Nephron progenitor cell (in vitro differentiated cells): ENCODE data around the gene MLST8.

ENCODE experiments used
- DNase-seq: peaks from one replicate; pipeline ENCODE4 v3.0.0; 2021
- H3K27ac Mint-ChIP-seq: 2 replicates; pipeline ENCODE4 v1.8.0; 2021; ENCODE audit warnings: mild to moderate bottlenecking, moderate library complexity, mixed read lengths
- H3K27me3 Mint-ChIP-seq: 2 replicates; pipeline ENCODE4 v1.8.0; 2021; ENCODE audit warnings: mild to moderate bottlenecking, low read depth, mixed read lengths; ENCODE audit not compliant: poor library complexity
- H3K36me3 Mint-ChIP-seq: 2 replicates; pipeline ENCODE4 v1.8.0; 2021; ENCODE audit warnings: low read depth, mixed read lengths
- H3K4me1 Mint-ChIP-seq: 2 replicates; pipeline ENCODE4 v1.8.0; 2021; ENCODE audit warnings: mixed read lengths
- H3K4me3 Mint-ChIP-seq: 2 replicates; pipeline ENCODE4 v1.8.0; 2021; ENCODE audit warnings: mild to moderate bottlenecking, moderate library complexity, mixed read lengths
- H3K9me3 Mint-ChIP-seq: 2 replicates; pipeline ENCODE4 v1.8.0; 2021; ENCODE audit warnings: mild to moderate bottlenecking, moderate library complexity, mixed read lengths
- TF ChIP-seq, protein P1 (sequence below): fragments of 200-600 bp; sonication (generic); IDR thresholded peaks from 2 replicates; pipeline ENCODE4 v1.5.0; 2021; ENCODE audit warnings: antibody characterized with exemption

The MLST8 gene

DNA sequence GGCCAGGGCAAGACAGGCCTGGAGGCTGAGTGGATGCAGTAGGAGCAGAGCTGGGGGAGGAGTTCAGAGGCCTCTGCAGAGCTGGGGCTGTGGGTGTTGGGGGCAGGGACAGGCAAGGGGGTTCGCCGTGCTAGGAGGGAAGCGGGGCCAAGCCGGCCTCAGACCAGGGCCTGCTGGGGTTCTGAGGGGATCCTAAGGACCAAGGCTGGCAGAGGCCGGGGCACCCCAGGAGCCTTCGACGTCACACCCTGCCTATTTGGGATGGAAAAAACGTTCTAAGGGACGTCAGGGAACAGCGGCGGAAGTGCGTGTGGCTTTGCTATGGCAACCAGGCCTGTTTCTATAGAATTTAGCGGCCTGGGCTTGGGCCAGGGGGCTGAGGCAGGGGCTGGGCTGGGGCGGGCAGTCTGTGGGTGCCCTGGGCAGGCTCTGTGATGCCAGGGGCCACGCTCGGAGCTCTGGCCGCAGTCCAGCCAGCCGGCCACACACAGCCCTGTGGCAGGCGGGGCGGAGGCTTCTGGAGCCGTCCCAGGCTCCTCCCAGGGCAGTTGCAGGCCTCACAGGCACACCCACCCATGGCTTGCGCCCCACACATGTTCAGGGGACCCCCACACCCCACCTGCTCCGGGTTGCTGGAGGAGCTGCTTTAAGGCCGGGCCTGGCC lies 45.9 kb upstream of the MLST8 start:
- Mint-ChIP-seq H3K27ac (no peak overlapping the region), H3K36me3 (peaks cover 7% of the 10 kb centered on the region), H3K4me1 (peaks cover 44% of the 10 kb centered on the region), H3K27me3 (no peaks in the 10 kb centered on the region), H3K9me3 (no peaks in the 10 kb centered on the region), H3K4me3 (no peak overlapping the region)
- DNase-seq, result no peak
- TF ChIP-seq, protein P1, sequence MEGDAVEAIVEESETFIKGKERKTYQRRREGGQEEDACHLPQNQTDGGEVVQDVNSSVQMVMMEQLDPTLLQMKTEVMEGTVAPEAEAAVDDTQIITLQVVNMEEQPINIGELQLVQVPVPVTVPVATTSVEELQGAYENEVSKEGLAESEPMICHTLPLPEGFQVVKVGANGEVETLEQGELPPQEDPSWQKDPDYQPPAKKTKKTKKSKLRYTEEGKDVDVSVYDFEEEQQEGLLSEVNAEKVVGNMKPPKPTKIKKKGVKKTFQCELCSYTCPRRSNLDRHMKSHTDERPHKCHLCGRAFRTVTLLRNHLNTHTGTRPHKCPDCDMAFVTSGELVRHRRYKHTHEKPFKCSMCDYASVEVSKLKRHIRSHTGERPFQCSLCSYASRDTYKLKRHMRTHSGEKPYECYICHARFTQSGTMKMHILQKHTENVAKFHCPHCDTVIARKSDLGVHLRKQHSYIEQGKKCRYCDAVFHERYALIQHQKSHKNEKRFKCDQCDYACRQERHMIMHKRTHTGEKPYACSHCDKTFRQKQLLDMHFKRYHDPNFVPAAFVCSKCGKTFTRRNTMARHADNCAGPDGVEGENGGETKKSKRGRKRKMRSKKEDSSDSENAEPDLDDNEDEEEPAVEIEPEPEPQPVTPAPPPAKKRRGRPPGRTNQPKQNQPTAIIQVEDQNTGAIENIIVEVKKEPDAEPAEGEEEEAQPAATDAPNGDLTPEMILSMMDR, result no peak

DNA sequence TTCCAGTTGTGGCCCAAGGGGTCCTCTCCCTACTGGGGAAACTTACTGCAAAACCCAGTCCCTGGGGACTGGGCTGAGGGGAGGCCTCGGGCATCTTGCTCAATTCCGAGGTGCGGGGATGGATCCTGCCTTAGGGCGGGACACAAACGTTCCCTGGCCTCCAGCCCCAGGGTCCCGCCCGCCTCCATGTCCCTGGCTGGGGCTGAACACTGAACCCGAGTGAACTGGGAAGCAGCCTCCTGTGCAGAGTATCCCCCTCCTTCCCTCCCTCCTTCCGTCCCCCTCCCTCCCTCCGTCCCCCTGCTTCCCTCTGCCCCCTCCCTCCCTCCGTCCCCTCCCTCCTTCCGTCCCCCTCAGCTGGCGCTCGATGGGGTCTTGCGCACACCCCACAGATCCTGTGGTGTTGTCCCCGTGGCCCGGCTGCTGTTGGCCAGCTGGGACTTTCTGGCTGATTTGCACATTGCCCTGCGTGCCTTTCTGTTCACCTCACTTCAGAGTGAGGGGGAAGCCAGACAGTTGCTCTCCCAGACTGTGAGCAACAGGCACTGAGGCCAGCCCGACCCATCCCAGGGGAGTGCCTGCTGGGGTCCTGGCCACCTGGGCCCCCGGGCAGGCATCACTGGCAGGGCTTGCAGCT lies 44.2 kb upstream of the MLST8 start:
- TF ChIP-seq, protein P1, result no peak
- Mint-ChIP-seq H3K27ac (no peak overlapping the region), H3K9me3 (no peaks in the 10 kb centered on the region), H3K36me3 (peaks cover 10% of the 10 kb centered on the region), H3K27me3 (no peaks in the 10 kb centered on the region), H3K4me3 (no peak overlapping the region), H3K4me1 (peaks cover 37% of the 10 kb centered on the region)
- DNase-seq, result no peak

DNA sequence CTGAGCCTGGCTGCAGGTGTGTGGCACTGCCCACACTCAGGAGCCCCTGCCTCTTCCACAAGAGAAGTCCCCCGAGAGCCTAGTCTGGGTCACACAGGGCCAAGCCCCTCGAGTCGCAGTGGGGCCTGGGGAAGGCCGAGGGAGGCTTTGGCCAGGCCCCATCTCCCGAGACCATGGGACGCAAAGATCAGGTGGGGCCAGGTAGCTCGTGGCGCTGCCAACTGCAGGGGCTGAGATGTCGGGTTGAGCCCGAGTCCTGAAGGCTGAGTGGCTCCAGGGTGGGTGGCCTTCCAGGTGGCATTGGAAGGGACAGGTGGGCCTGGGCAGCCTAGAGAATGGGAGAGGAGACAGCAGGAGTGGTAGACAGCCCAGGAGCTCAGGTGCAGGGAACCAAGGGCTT lies 43.3 kb upstream of the MLST8 start:
- Mint-ChIP-seq H3K27ac (no peak overlapping the region), H3K9me3 (no peaks in the 10 kb centered on the region), H3K27me3 (no peaks in the 10 kb centered on the region), H3K4me1 (peaks cover 28% of the 10 kb centered on the region), H3K4me3 (no peak overlapping the region), H3K36me3 (peaks cover 13% of the 10 kb centered on the region)
- no peak for DNase-seq
- TF ChIP-seq, protein P1, result no peak

DNA sequence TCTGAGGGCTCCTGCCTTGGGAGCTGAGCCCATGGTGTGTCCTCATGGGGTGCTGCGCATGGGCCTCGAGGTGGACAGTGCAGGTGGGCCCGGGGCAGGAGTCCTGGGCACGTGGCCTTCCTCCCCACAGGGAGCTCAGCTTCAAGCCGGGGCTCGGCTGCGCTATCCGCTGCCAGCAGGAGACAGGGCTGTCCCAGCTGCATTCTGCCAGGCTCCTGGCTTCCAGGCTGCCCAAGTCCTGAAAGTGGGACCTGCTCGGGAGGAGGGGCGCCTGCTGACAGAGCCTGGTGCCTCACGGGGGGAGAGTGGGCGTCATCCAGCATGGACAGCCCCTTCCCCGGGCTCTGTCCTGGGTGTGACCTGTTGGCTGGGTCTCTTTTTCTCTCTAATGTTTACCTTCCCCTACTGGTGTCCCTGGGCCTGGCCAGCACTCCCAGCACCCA lies 42.6 kb upstream of the MLST8 start:
- peaks cover 13% of the 10 kb centered on the region for H3K36me3 Mint-ChIP-seq
- no peak overlapping the region for H3K27ac Mint-ChIP-seq
- no peak overlapping the region for H3K4me3 Mint-ChIP-seq
- H3K27me3 Mint-ChIP-seq, result no peaks in the 10 kb centered on the region
- no peak for DNase-seq
- TF ChIP-seq, protein P1, result no peak
- peaks cover 21% of the 10 kb centered on the region for H3K4me1 Mint-ChIP-seq
- no peaks in the 10 kb centered on the region for H3K9me3 Mint-ChIP-seq

DNA sequence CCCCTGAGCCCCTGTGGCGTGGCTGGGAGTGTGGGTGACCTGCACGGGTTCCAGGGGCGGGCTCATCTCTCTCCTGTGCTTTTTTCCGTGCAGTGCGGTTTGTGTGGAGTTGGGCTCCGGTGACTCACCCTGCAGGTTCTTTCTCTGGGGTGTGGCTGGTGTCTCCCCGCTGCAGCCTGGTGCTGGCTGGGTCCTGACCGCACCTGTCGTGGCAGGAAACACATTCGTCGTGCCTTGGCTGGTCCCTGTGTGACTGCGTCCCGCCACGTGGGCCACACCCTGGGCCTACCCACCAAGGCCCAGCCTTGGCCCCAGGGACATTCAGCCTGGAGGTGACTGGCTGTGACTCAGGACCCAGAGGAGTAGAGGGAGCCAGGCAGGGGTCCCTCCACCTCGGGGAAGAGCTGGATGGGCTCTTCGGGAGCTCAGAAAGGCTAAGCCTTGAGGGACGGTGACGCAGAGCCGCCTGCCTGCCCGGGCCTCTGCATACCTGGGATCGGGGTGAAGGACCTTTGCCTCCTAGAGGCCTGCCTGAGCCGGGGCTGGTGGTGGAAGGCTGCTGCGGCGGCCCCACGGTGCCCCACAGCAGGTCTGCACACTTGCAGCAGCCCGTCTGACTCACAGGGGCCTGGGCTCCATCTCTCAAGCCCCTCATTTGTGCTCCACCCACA lies 41.9 kb upstream of the MLST8 start:
- DNase-seq, result no peak
- Mint-ChIP-seq H3K27ac (no peak overlapping the region), H3K27me3 (no peaks in the 10 kb centered on the region), H3K4me3 (no peak overlapping the region), H3K4me1 (peaks cover 16% of the 10 kb centered on the region), H3K9me3 (no peaks in the 10 kb centered on the region), H3K36me3 (peaks cover 13% of the 10 kb centered on the region)
- TF ChIP-seq, protein P1, result no peak
